Right lobe of liver (tissue), 6 donors: ENCODE results near the gene ARHGEF5. TPM values are rescaled to one million over a fixed set of nuclear protein-coding genes. Genes with fewer than 3 reads are reported as not detected.

Source experiments
- ATAC-seq, 4 donors: fragments of 200-7000 bp; cut with Tn5 transposase; one replicate each; pipeline ENCODE4 v1.9.1; 2020; ENCODE audit warnings: mild to moderate bottlenecking in 4 of 4, moderate library complexity in 4 of 4
- DNase-seq, 3 donors: peaks; one replicate each; pipeline ENCODE4 v3.0.0-alpha.2; 2020
- H3K27ac ChIP-seq, 3 donors: fragments of 200-600 bp; one replicate each; pipeline ENCODE4 v1.8.0; 2022
- H3K27me3 ChIP-seq, 2 donors: fragments of 200-600 bp; one replicate each; pipeline ENCODE4 v1.8.0; 2022
- H3K36me3 ChIP-seq, 4 donors: fragments of 200-600 bp; sonication (generic) in 1 of 4; one replicate each; pipeline versions ENCODE4 v1.5.1 to v1.8.0; 2017 to 2022; ENCODE audit warnings: control low read depth in 1 of 4
- H3K4me1 ChIP-seq, 4 donors: fragments of 200-600 bp; sonication (generic) in 1 of 4; one replicate each; pipeline versions ENCODE4 v1.5.1 to v1.8.0; 2017 to 2022; ENCODE audit warnings: control low read depth in 1 of 4
- H3K4me3 ChIP-seq, 3 donors: fragments of 200-600 bp; one replicate each; pipeline ENCODE4 v1.8.0; 2022
- H3K9me3 ChIP-seq, 4 donors: fragments of 200-600 bp; sonication (generic) in 1 of 4; one replicate each; pipeline versions ENCODE4 v1.5.1 to v1.8.0; 2017 to 2022; ENCODE audit warnings: control low read depth in 1 of 4
- CTCF ChIP-seq, 4 donors: fragments of 200-600 bp in 3 of 4; fragments of 450-650 bp in 1 of 4; IDR thresholded peaks; one replicate each; pipeline versions ENCODE4 v1.5.1 to v1.8.0; 2016 to 2022; ENCODE audit warnings: antibody characterized with exemption in 4 of 4, mild to moderate bottlenecking in 2 of 4
- POLR2A ChIP-seq: fragments of 450-650 bp; IDR thresholded peaks from one replicate; pipeline ENCODE4 v1.6.1; 2017; ENCODE audit warnings: antibody characterized with exemption, mild to moderate bottlenecking
- WGBS: methylation state at CpG from one replicate; pipeline ENCODE4 v1.1.6; 2018; ENCODE audit warnings: low coverage, low lambda C conversion rate; ENCODE audit not compliant: insufficient coverage; ENCODE audit errors: missing lambda C conversion rate; 5-methylcytosine and 5-hydroxymethylcytosine counted together
- intact Hi-C, 2 donors: fragments of 100-400 bp; cut with DNase I; formaldehyde crosslinking; loops; one replicate each; pipeline versions ENCODE4 v1.11.2 to v1.14.1; 2022
- total RNA-seq, 6 experiments: library from RNA; depleted of rRNA in 2 of 6; stranded (reverse); fragments of >200 nt in 2 of 6; fragmentation: NEBNext Ultra II Directional in 3 of 6; extraction: Animal tissue kit (Norgen Biotek cat#: 25700) in 3 of 6; gene quantifications; one replicate each; pipeline versions ENCODE4 v1.1.0 to v1.2.4, GENCODE V29; 2016 to 2023
- donor health status: DM: no; HTN: yes; CAD: no.
- donor health status: DM: no; HTN: no; CAD: no.
- donor health status: DM: no; HTN: no; CAD: no.
- donor health status: DM: no; HTN: yes; CAD: no.
- donor health status: DM: no; HTN: yes; CAD: no.

ARHGEF5 gene
- total RNA-seq, 6 experiments from 2014 or later: 10.2 to 18.2 (median 15.0) TPM

GRCh38 chr7:144378651-144379050, 23.4 kb downstream of the ARHGEF5 start:
- TF ChIP-seq POLR2A (no peak), CTCF (IDR thresholded peaks at IDR 0.05) (no peak)
- 83% methylated on average over 8 of the region's 9 CpGs for WGBS
- peaks cover 0 to 6% (median 0%) of the 10 kb centered on the region in 4 donors for H3K36me3 ChIP-seq
- no peaks in the 10 kb centered on the region for H3K4me1 ChIP-seq
- H3K27ac ChIP-seq: no peak overlapping the region
- H3K9me3 ChIP-seq: no peaks in the 10 kb centered on the region
- ATAC-seq (no peak), DNase-seq (no peak)
- no peaks in the 10 kb centered on the region for H3K27me3 ChIP-seq
- H3K4me3 ChIP-seq: no peak overlapping the region
- intact Hi-C loops: no loop called here

GRCh38 chr7:144379776-144380384, 24.7 kb downstream of the ARHGEF5 start:
- intact Hi-C loops: no loop called here
- H3K27me3 ChIP-seq: no peaks in the 10 kb centered on the region
- H3K4me1 ChIP-seq: no peaks in the 10 kb centered on the region
- H3K27ac ChIP-seq: no peak overlapping the region
- no peak for DNase-seq
- H3K36me3 ChIP-seq: peaks cover 0 to 6% (median 0%) of the 10 kb centered on the region in 4 donors
- no peak overlapping the region for H3K4me3 ChIP-seq
- TF ChIP-seq CTCF (IDR thresholded peaks at IDR 0.05) (no peak), POLR2A (no peak)
- 86% methylated on average over 1 of the region's 11 CpGs for WGBS
- ATAC-seq: no peak
- no peaks in the 10 kb centered on the region for H3K9me3 ChIP-seq

GRCh38 chr7:144384071-144384470, 28.9 kb downstream of the ARHGEF5 start:
- H3K4me3 ChIP-seq: no peak overlapping the region
- intact Hi-C loops: no loop called here
- peak in 3 of 4 donors; percentile 10 to 97 (median 28) for ATAC-seq

GRCh38 chr7:144384555-144385245, 29.5 kb downstream of the ARHGEF5 start:
- intact Hi-C loops: no loop called here
- DNase-seq (no peak), ATAC-seq (peak in 1 of 4 donors; percentile 26)
- TF ChIP-seq CTCF (IDR thresholded peaks at IDR 0.05): no peak
- no peak for TF ChIP-seq POLR2A
- 73% methylated on average over 12 of the region's 12 CpGs for WGBS
- Histone ChIP-seq H3K27me3 (no peaks in the 10 kb centered on the region), H3K4me3 (no peak overlapping the region), H3K9me3 (no peaks in the 10 kb centered on the region), H3K4me1 (no peaks in the 10 kb centered on the region), H3K27ac (no peak overlapping the region), H3K36me3 (peaks cover 0 to under 1% (median 0%) of the 10 kb centered on the region in 4 donors)

More at GRCh38 chr7:144384071-144384470, 28.9 kb downstream of the ARHGEF5 start:
- peaks cover 0 to 3% (median 0%) of the 10 kb centered on the region in 4 donors for H3K36me3 ChIP-seq
- DNase-seq: no peak
- no peaks in the 10 kb centered on the region for H3K9me3 ChIP-seq
- H3K27ac ChIP-seq: no peak overlapping the region
- no peaks in the 10 kb centered on the region for H3K27me3 ChIP-seq
- TF ChIP-seq POLR2A (no peak), CTCF (IDR thresholded peaks at IDR 0.05) (no peak)
- WGBS: 33% methylated on average over 4 of the region's 4 CpGs
- no peaks in the 10 kb centered on the region for H3K4me1 ChIP-seq
